ENCODE data around the gene RFNG. TPM values are rescaled to one million over a fixed set of nuclear protein-coding genes. Genes with fewer than 3 reads are reported as not detected.

RFNG gene
- total RNA-seq, 2 donors from 2014 or later, result 46.3 to 54.5 TPM

DNA sequence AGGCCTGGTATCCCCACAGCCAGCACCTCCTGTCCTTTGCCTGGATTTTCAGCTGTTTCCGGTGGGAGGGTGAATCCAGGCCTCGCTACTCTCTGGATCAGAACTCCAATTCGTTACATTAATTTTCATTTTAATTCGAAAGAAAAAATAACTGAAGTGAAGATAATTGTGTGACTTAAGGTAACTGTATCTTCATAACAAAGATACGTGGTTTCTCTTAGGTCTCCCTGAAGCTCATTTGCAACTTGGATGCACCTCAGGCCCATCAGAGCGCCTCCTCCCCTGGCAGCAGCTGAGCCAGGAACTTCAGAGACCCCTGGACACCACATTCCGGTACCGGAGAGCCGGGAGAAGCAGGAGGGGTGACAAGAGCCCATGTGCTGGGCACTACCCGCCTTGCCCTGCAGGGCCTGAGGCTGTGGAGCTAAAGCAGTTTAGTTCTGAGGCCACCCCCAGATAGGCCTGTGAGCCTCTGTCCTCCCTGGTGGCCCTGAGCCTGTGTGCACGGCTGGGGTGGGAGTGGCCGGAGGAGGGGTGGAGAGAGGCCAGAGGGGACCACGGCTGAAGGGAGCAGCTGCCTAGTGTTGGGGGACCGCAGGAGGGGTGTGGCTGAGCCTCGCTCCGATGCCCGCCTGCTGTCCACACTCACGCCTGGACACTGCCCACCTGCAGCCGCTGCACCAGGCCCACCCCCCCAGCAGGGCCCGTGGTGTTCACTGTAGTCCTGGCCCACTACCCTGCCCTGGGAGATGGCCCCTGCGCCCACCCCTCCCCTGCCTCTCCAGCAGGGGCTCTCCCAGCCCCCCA, 25.4 kb upstream of the RFNG start:
- Histone ChIP-seq H3K4me3 (ENCODE audit: low read length) (no peak overlapping the region), H3K4me1 (ENCODE audit: control insufficient read depth, insufficient read depth, low read length) (no peaks in the 10 kb centered on the region), H3K27ac (ENCODE audit: low read depth, low read length) (peak overlapping the region; percentile 40), H3K9ac (ENCODE audit: extremely low read depth, low read length, poor library complexity, severe bottlenecking) (no peak overlapping the region), H3K27me3 (ENCODE audit: control insufficient read depth, insufficient read depth, low read length, poor library complexity, severe bottlenecking) (no peaks in the 10 kb centered on the region), H3K36me3 (ENCODE audit: control insufficient read depth, insufficient read depth, low read length) (peaks cover 17% of the 10 kb centered on the region), H3K9me3 (ENCODE audit: control insufficient read depth, low read length) (no peaks in the 10 kb centered on the region)
- no peaks in the 10 kb centered on the region for H3K4me1 Mint-ChIP-seq
- DNase-seq, result peak; percentile 79
- H3K36me3 Mint-ChIP-seq (ENCODE audit: low read depth), result peaks cover 21% of the 10 kb centered on the region
- peaks cover 11% of the 10 kb centered on the region for H3K27me3 Mint-ChIP-seq (ENCODE audit: insufficient read depth)
- no peaks in the 10 kb centered on the region for H3K9me3 Mint-ChIP-seq
- WGBS, 2 experiments (ENCODE audit: insufficient coverage in 1 of 2, insufficient read length in 1 of 2), result 91 to 96% methylated on average over 15 to 21 of the region's 21 CpGs
- TF ChIP-seq, protein P1, sequence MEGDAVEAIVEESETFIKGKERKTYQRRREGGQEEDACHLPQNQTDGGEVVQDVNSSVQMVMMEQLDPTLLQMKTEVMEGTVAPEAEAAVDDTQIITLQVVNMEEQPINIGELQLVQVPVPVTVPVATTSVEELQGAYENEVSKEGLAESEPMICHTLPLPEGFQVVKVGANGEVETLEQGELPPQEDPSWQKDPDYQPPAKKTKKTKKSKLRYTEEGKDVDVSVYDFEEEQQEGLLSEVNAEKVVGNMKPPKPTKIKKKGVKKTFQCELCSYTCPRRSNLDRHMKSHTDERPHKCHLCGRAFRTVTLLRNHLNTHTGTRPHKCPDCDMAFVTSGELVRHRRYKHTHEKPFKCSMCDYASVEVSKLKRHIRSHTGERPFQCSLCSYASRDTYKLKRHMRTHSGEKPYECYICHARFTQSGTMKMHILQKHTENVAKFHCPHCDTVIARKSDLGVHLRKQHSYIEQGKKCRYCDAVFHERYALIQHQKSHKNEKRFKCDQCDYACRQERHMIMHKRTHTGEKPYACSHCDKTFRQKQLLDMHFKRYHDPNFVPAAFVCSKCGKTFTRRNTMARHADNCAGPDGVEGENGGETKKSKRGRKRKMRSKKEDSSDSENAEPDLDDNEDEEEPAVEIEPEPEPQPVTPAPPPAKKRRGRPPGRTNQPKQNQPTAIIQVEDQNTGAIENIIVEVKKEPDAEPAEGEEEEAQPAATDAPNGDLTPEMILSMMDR (conservative IDR thresholded peaks at IDR 0.05), result peak; percentile 32
- H3K27ac Mint-ChIP-seq, result no peak overlapping the region
- no peak overlapping the region for H3K4me3 Mint-ChIP-seq

DNA sequence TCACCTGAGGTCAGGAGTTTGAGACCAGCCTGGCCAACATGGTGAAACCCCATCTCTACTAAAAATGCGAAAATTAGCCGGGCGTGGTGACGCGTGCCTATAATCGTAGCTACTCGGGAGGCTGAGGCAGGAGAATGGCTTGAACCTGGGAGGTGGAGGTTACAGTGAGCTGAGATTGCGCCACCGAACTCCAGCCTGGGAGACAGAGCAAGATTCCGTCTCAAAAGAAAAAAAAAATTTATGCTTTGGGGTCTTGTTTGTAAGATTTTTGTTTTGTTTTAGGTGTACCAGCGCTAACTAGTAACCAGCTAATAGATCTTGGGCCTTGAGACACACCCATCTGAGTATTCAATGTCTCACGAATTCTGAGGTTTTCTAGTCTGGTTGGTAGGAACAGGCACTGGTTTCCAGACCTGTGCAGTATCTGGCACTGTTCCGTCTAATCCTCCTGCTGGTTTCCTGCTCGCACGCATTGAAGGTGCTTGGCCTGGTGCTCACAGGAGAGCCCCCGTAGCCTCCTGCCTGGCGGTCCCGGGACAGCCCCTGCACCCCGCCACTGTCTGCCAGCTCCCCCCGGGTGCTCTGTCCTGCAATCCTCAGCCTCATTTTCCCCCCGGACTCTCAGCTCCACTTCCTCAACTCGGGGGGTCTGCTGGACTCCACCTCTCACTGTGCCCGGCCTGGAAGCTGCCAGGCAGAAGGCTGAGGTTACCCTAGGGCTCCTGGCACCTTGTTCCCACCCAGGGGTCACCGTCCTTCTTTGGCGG, 24.6 kb upstream of the RFNG start:
- no peak overlapping the region for H3K4me3 ChIP-seq (ENCODE audit: low read length)
- H3K27ac ChIP-seq (ENCODE audit: low read depth, low read length), result peak overlapping the region; percentile 40
- Mint-ChIP-seq H3K9me3 (no peaks in the 10 kb centered on the region), H3K27me3 (ENCODE audit: insufficient read depth) (peaks cover 12% of the 10 kb centered on the region), H3K36me3 (ENCODE audit: low read depth) (peaks cover 21% of the 10 kb centered on the region), H3K4me3 (no peak overlapping the region), H3K4me1 (no peaks in the 10 kb centered on the region), H3K27ac (peak overlapping the region; percentile 35)
- no peaks in the 10 kb centered on the region for H3K27me3 ChIP-seq (ENCODE audit: control insufficient read depth, insufficient read depth, low read length, poor library complexity, severe bottlenecking)
- WGBS, 2 experiments (ENCODE audit: insufficient coverage in 1 of 2, insufficient read length in 1 of 2), result 93% methylated on average over 19 to 25 of the region's 25 CpGs
- peaks cover 13% of the 10 kb centered on the region for H3K36me3 ChIP-seq (ENCODE audit: control insufficient read depth, insufficient read depth, low read length)
- no peak for DNase-seq
- H3K9ac ChIP-seq (ENCODE audit: extremely low read depth, low read length, poor library complexity, severe bottlenecking), result no peak overlapping the region
- no peaks in the 10 kb centered on the region for H3K4me1 ChIP-seq (ENCODE audit: control insufficient read depth, insufficient read depth, low read length)
- TF ChIP-seq, protein P1 (conservative IDR thresholded peaks at IDR 0.05), result no peak
- no peaks in the 10 kb centered on the region for H3K9me3 ChIP-seq (ENCODE audit: control insufficient read depth, low read length)

DNA sequence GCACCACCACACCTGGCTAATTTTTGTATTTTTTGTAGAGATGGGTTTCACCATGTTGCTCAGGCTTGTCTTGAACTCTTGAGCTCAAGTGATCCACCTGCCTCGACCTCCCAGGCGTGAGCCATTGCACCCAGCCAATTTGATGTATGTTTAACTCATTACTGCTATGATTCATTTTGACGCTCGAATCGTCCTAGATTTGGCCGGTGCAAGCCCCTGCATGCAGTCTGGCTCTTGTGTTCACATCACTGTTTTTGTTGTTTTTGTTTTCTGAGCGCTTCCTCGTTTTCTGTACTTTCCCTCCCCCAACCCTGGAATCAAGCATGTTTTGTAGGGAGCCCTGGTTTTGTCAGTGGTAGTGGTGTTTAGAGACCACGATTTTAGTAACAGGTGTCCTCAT, 21.8 kb upstream of the RFNG start:
- DNase-seq, result no peak
- Mint-ChIP-seq H3K9me3 (no peaks in the 10 kb centered on the region), H3K27me3 (ENCODE audit: insufficient read depth) (peaks cover 22% of the 10 kb centered on the region), H3K4me3 (no peak overlapping the region), H3K27ac (no peak overlapping the region), H3K36me3 (ENCODE audit: low read depth) (peaks cover 3% of the 10 kb centered on the region), H3K4me1 (no peaks in the 10 kb centered on the region)
- WGBS, 2 experiments (ENCODE audit: insufficient coverage in 1 of 2, insufficient read length in 1 of 2), result 85 to 89% methylated on average over 7 to 9 of the region's 9 CpGs
- H3K4me3 ChIP-seq (ENCODE audit: low read length), result no peak overlapping the region
- H3K36me3 ChIP-seq (ENCODE audit: control insufficient read depth, insufficient read depth, low read length), result no peaks in the 10 kb centered on the region
- peaks cover 10% of the 10 kb centered on the region for H3K27me3 ChIP-seq (ENCODE audit: control insufficient read depth, insufficient read depth, low read length, poor library complexity, severe bottlenecking)
- no peaks in the 10 kb centered on the region for H3K4me1 ChIP-seq (ENCODE audit: control insufficient read depth, insufficient read depth, low read length)
- TF ChIP-seq, protein P1 (conservative IDR thresholded peaks at IDR 0.05), result no peak
- H3K9ac ChIP-seq (ENCODE audit: extremely low read depth, low read length, poor library complexity, severe bottlenecking), result no peak overlapping the region
- no peaks in the 10 kb centered on the region for H3K9me3 ChIP-seq (ENCODE audit: control insufficient read depth, low read length)
- H3K27ac ChIP-seq (ENCODE audit: low read depth, low read length), result no peak overlapping the region
